NCI-H2081 treated with DMSO at 0.1 percent for 48 hours (cell line): ENCODE data around the gene THSD7B.

ENCODE experiments used
- DNase-seq: peaks from one replicate; lab custom pipeline; 2025; lab: John Stamatoyannopoulos, UW

THSD7B gene

GRCh38 chr2:137156221-137156844 is 391.0 kb downstream of the THSD7B start:
- no peak for DNase-seq

- no peak for DNase-seq
These were observed 392.5 kb downstream of the THSD7B start for GRCh38 chr2:137157851-137158250.

GRCh38 chr2:137161250-137161649 is 395.9 kb downstream of the THSD7B start:
- DNase-seq = no peak

- no peak for DNase-seq
These were observed 400.6 kb downstream of the THSD7B start for GRCh38 chr2:137165968-137166367.

GRCh38 chr2:137167651-137168050 is 402.3 kb downstream of the THSD7B start:
- no peak for DNase-seq

- no peak for DNase-seq
These were observed 403.2 kb downstream of the THSD7B start for GRCh38 chr2:137168552-137168951.

GRCh38 chr2:137172162-137172561 is 406.8 kb downstream of the THSD7B start:
- no peak for DNase-seq

- DNase-seq = no peak
These were observed 408.1 kb downstream of the THSD7B start for GRCh38 chr2:137173463-137173862.

- no peak for DNase-seq
These were observed 409.9 kb downstream of the THSD7B start for GRCh38 chr2:137175246-137175645.

GRCh38 chr2:137178951-137179377 is 413.6 kb downstream of the THSD7B start:
- DNase-seq = no peak

GRCh38 chr2:137179542-137179941 is 414.2 kb downstream of the THSD7B start:
- no peak for DNase-seq

- no peak for DNase-seq
These were observed 414.7 kb downstream of the THSD7B start for GRCh38 chr2:137180012-137180411.

- DNase-seq = no peak
These were observed 416.0 kb downstream of the THSD7B start for GRCh38 chr2:137181370-137181769.

GRCh38 chr2:137182071-137182470 is 416.7 kb downstream of the THSD7B start:
- DNase-seq = no peak

- DNase-seq = no peak
These were observed 418.0 kb downstream of the THSD7B start for GRCh38 chr2:137183206-137183898.

GRCh38 chr2:137185378-137186078 is 420.2 kb downstream of the THSD7B start:
- DNase-seq = no peak

GRCh38 chr2:137187216-137187615 is 421.9 kb downstream of the THSD7B start:
- DNase-seq = no peak

GRCh38 chr2:137190411-137191195 is 425.3 kb downstream of the THSD7B start:
- no peak for DNase-seq

- no peak for DNase-seq
These were observed 427.3 kb downstream of the THSD7B start for GRCh38 chr2:137192366-137193310.

- no peak for DNase-seq
These were observed 428.1 kb downstream of the THSD7B start for GRCh38 chr2:137193401-137193800.

GRCh38 chr2:137194111-137194510 is 428.8 kb downstream of the THSD7B start:
- no peak for DNase-seq
